Measurements from ENCODE around the gene HSPA12A.

DNA sequence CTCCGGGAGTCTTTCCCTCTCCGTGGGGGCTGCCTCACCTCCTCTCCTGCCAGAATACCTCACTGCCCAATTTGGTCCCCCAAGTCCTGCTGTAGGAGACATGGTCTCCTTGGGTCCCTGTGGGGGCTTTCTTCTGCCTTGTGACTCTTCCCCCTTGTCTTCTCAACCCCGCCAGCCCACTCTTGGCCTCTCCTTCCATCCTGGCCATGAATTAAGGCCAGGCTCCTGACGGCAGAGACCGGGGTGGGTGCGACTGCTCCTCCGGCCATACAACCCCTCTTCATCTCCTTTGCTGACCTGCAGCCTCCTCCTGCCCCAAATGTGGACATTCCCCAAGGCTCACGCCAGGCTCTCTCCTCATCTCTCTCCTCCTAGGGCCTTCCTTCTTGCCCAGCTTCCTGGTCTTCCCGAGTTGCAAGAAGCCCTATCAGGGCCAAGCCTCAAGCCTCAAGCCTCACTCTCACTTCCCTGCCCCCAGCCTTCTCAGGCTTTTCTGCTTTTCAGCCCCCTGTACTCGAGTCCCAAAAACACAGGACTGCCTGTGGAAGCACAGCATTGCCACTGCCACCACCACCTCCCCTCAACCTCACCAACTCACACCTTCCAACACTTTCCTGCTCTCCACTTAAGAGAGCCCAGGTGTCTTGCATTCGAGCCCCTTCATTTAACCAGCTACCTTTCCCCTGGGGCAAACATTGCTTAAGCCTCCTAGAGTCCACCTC lies 120.3 kb downstream of the HSPA12A start:
- TF ChIP-seq, protein P1, sequence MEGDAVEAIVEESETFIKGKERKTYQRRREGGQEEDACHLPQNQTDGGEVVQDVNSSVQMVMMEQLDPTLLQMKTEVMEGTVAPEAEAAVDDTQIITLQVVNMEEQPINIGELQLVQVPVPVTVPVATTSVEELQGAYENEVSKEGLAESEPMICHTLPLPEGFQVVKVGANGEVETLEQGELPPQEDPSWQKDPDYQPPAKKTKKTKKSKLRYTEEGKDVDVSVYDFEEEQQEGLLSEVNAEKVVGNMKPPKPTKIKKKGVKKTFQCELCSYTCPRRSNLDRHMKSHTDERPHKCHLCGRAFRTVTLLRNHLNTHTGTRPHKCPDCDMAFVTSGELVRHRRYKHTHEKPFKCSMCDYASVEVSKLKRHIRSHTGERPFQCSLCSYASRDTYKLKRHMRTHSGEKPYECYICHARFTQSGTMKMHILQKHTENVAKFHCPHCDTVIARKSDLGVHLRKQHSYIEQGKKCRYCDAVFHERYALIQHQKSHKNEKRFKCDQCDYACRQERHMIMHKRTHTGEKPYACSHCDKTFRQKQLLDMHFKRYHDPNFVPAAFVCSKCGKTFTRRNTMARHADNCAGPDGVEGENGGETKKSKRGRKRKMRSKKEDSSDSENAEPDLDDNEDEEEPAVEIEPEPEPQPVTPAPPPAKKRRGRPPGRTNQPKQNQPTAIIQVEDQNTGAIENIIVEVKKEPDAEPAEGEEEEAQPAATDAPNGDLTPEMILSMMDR (IDR thresholded peaks at IDR 0.05; ENCODE audit: low read length), result no peak
- no peak for TF ChIP-seq EZH2 (optimal IDR thresholded peaks at IDR 0.05; ENCODE audit: low read depth, low read length)

All from MM.1S (cell line).